ENCODE results near the gene NPHS1. TPM values are rescaled to one million over a fixed set of nuclear protein-coding genes. Genes with fewer than 3 reads are reported as not detected.

Gene NPHS1
- total and polyA plus RNA-seq, 9 of the 15 experiments (the other 6 are each of a cell fraction or from before 2014, with no cell fraction given) = 0.01 to 0.28 (median 0.14) TPM; not detected in 5

DNA sequence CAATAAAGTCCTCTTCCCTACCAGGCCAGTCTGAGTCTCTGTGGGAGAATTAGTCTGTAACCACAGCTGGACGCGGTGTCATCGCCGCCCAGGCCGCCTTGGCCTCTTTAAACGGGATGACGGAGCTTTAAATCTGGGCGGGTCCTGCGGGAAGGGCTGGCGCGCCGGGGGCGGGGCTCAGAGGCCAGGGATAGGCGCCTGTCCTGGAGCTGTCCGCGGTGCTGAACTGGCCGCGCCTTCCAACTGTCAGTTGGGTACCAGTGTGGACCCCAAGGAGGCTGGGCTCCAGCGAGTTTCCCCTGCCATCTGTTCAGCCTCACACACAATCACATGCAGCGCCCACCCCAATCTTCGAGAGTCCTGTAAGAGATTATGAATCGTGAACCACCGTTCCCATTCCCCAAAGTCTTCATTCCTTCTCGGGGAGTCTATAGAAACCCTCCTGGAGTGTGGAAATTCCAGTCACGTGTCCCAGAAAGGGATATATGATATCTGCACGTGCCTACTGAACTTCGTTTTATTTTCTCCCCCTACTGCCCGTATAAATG, 27.5 kb upstream of the NPHS1 start (continued):
- TF ChIP-seq HCFC1 (IDR thresholded peaks at IDR 0.05; ENCODE audit: low read depth, low read length) = peak; percentile 50; the same call in 1 of the 2 replicates
- TF ChIP-seq ZNF239 (CRISPR knock-in tag; IDR thresholded peaks at IDR 0.05) = no peak
- TF ChIP-seq, protein P1, sequence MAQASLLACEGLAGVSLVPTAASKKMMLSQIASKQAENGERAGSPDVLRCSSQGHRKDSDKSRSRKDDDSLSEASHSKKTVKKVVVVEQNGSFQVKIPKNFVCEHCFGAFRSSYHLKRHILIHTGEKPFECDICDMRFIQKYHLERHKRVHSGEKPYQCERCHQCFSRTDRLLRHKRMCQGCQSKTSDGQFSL (CRISPR knock-in tag; IDR thresholded peaks at IDR 0.05) = no peak
- TF ChIP-seq, protein P1 (tag; IDR thresholded peaks at IDR 0.05) = no peak
- TF ChIP-seq RUNX1 (IDR thresholded peaks at IDR 0.05; ENCODE audit: low read depth) = no peak
- no peak for TF ChIP-seq NELFE (IDR thresholded peaks at IDR 0.05; ENCODE audit: insufficient read depth, insufficient read length)
- peak; percentile 29; the same call in 1 of the 2 replicates for TF ChIP-seq EGR1 (conservative IDR thresholded peaks at IDR 0.05)
- TF ChIP-seq RBM17 (IDR thresholded peaks at IDR 0.05; ENCODE audit: borderline replicate concordance, low read depth, low read length) = no peak
- TF ChIP-seq NEUROD1 (IDR thresholded peaks at IDR 0.05; ENCODE audit: borderline replicate concordance, low read depth, low read length, partially characterized antibody) = peak; percentile 34
- TF ChIP-seq, protein P2, sequence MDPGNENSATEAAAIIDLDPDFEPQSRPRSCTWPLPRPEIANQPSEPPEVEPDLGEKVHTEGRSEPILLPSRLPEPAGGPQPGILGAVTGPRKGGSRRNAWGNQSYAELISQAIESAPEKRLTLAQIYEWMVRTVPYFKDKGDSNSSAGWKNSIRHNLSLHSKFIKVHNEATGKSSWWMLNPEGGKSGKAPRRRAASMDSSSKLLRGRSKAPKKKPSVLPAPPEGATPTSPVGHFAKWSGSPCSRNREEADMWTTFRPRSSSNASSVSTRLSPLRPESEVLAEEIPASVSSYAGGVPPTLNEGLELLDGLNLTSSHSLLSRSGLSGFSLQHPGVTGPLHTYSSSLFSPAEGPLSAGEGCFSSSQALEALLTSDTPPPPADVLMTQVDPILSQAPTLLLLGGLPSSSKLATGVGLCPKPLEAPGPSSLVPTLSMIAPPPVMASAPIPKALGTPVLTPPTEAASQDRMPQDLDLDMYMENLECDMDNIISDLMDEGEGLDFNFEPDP (CRISPR knock-in tag; IDR thresholded peaks at IDR 0.05) = no peak
- peak; percentile 51; the same call in 1 of the 2 replicates for TF ChIP-seq KLF13 (tag; IDR thresholded peaks at IDR 0.05; ENCODE audit: borderline replicate concordance, low read depth)
- TF ChIP-seq JUN (IDR thresholded peaks at IDR 0.05; ENCODE audit: borderline replicate concordance, low read depth, low read length) = peak; percentile 49; the same call in 1 of the 2 replicates
- no peak for TF ChIP-seq JUN (CRISPR knock-in tag; IDR thresholded peaks at IDR 0.05; ENCODE audit: borderline replicate concordance)
- TF ChIP-seq, protein P3, sequence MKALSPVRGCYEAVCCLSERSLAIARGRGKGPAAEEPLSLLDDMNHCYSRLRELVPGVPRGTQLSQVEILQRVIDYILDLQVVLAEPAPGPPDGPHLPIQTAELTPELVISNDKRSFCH (CRISPR knock-in tag; IDR thresholded peaks at IDR 0.05) = no peak
- TF ChIP-seq, protein P3 (tag; IDR thresholded peaks at IDR 0.05) = peak; percentile 55; the same call in 1 of the 2 replicates
- peak; percentile 98 for TF ChIP-seq ZNF511 (CRISPR knock-in tag; IDR thresholded peaks at IDR 0.05)
- no peak for TF ChIP-seq PTRF (tag; IDR thresholded peaks at IDR 0.05)
- TF ChIP-seq, protein P4, sequence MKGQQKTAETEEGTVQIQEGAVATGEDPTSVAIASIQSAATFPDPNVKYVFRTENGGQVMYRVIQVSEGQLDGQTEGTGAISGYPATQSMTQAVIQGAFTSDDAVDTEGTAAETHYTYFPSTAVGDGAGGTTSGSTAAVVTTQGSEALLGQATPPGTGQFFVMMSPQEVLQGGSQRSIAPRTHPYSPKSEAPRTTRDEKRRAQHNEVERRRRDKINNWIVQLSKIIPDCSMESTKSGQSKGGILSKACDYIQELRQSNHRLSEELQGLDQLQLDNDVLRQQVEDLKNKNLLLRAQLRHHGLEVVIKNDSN (CRISPR knock-in tag; IDR thresholded peaks at IDR 0.05) = peak; percentile 52
- peak; percentile 69 for TF ChIP-seq NCOA1 (IDR thresholded peaks at IDR 0.05; ENCODE audit: low read depth)
- TF ChIP-seq, protein P5, sequence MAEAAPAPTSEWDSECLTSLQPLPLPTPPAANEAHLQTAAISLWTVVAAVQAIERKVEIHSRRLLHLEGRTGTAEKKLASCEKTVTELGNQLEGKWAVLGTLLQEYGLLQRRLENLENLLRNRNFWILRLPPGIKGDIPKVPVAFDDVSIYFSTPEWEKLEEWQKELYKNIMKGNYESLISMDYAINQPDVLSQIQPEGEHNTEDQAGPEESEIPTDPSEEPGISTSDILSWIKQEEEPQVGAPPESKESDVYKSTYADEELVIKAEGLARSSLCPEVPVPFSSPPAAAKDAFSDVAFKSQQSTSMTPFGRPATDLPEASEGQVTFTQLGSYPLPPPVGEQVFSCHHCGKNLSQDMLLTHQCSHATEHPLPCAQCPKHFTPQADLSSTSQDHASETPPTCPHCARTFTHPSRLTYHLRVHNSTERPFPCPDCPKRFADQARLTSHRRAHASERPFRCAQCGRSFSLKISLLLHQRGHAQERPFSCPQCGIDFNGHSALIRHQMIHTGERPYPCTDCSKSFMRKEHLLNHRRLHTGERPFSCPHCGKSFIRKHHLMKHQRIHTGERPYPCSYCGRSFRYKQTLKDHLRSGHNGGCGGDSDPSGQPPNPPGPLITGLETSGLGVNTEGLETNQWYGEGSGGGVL (CRISPR knock-in tag; IDR thresholded peaks at IDR 0.05) = no peak
- no peak for TF ChIP-seq BMI1 (IDR thresholded peaks at IDR 0.05; ENCODE audit: low read length)

Measured in K562 (cell line).